VCaP (cell line): ENCODE measurements around the gene CHRM5.

Experiments
- H3K27ac ChIP-seq: fragments of 450-650 bp; 2 replicates; pipeline ENCODE4 v1.5.1; 2017
- TF ChIP-seq, protein P1 (sequence below): fragments of 450-650 bp; conservative IDR thresholded peaks from 2 replicates; pipeline ENCODE4 v1.5.1; 2017; ENCODE audit warnings: mild to moderate bottlenecking, moderate library complexity

The CHRM5 gene

DNA sequence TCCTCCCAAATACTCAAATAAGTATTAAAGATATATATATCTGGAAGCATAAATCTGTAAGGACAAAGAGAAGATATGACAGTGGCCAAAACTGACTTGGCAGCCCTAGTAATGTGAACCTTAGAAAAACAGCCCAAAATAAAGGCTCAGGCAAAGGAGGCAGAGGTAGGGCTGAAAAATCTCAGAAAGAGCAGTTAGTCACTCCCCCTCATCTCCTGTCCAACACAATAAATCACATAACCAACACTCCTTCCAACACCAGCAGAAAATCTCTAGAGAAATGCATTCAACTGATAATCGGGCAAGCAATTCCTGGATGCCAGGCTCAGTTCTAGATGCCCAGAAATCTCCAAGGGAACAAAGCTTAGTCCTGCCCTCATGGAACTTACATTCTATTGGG lies 22.1 kb upstream of the CHRM5 start:
- no peak overlapping the region for H3K27ac ChIP-seq
- TF ChIP-seq, protein P1, sequence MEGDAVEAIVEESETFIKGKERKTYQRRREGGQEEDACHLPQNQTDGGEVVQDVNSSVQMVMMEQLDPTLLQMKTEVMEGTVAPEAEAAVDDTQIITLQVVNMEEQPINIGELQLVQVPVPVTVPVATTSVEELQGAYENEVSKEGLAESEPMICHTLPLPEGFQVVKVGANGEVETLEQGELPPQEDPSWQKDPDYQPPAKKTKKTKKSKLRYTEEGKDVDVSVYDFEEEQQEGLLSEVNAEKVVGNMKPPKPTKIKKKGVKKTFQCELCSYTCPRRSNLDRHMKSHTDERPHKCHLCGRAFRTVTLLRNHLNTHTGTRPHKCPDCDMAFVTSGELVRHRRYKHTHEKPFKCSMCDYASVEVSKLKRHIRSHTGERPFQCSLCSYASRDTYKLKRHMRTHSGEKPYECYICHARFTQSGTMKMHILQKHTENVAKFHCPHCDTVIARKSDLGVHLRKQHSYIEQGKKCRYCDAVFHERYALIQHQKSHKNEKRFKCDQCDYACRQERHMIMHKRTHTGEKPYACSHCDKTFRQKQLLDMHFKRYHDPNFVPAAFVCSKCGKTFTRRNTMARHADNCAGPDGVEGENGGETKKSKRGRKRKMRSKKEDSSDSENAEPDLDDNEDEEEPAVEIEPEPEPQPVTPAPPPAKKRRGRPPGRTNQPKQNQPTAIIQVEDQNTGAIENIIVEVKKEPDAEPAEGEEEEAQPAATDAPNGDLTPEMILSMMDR = no peak

DNA sequence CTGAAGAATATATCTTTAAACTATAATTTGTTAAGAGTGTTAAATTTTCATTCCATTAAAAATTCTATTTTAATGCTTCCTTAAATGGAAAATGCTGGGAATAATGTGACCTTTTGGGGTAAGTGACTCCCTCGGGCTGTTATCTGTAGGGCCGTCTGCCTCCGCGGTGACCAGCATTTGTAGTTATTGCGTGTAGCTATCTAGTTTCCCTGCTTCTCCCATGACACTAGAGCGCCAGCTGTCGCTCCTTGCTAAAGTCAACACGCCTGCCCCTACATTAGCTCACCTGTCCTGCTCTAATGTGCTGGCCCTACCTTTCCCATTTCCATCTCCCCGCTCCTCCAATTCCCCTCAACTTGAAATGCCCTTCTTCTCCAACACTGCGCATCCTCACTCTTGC lies 12.4 kb upstream of the CHRM5 start:
- H3K27ac ChIP-seq = no peak overlapping the region
- TF ChIP-seq, protein P1 = no peak

DNA sequence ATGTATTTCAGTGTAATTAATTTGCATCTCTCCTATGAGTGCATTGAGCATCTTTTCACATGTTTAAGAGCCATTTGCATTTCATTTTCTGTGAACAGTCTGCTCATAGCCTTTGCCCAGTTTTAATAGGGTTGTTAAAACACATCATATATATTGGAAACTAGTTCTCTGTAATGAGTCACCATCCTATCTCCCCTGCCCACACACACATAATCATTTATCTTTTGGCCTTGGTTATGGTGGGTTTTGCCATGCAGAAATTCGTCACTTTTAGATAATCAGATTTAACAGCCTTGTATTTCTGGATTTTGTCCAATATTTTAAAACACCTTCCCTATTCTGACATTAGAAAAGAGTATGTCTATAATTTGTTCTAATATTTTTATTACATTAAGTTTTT lies 11.9 kb upstream of the CHRM5 start:
- TF ChIP-seq, protein P1 = no peak
- H3K27ac ChIP-seq = no peak overlapping the region

DNA sequence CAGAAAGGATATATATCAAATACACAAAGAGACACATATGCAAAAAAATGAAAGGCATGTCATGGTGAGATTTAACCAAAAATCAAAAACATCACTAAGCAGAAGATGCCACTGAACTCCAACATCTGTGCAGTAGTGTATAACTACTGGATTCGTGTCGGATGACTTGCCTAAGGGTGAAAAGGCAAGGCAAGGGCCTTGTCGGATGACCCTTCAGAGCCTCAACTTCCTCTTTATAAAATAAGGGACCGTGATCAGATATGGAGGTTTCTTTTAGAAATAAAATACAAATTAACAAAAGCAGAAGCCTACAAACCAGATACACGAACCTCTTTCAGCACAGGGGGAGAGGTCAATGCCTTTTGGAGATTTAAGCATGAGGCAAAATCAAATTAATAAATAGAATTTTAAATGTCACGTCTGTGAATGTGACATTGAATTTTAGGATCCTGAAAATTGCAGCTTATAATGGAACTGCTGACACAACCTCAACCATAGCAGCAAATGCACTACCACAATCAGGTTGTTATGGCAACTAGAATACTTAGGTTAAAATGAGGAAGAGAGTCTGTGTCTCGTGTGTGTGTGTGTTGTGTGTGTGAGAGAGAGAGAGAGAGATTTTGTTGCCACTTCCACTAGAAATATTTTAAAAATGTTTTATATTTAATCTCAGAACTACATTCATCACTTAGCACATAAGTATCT lies 8.3 kb upstream of the CHRM5 start:
- TF ChIP-seq, protein P1 = no peak
- no peak overlapping the region for H3K27ac ChIP-seq

DNA sequence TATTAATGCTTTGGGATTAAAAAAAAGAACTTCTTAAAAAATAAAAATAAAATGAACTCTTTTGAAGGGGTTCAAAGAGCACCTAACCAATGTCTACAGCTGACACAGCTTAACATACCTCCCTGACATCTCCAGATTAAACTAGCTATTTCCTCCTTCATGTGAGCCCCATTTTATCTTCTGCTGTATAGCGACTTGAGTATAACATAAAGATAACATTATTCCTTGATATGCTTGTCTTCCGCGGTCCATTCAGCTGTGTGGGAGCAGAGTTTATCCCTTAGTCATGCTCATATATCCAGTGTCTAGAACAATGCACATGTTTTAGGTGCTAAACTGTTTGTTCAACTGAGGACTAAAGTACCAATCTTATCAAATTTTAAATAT lies 7.8 kb upstream of the CHRM5 start:
- TF ChIP-seq, protein P1 = no peak
- H3K27ac ChIP-seq = no peak overlapping the region

DNA sequence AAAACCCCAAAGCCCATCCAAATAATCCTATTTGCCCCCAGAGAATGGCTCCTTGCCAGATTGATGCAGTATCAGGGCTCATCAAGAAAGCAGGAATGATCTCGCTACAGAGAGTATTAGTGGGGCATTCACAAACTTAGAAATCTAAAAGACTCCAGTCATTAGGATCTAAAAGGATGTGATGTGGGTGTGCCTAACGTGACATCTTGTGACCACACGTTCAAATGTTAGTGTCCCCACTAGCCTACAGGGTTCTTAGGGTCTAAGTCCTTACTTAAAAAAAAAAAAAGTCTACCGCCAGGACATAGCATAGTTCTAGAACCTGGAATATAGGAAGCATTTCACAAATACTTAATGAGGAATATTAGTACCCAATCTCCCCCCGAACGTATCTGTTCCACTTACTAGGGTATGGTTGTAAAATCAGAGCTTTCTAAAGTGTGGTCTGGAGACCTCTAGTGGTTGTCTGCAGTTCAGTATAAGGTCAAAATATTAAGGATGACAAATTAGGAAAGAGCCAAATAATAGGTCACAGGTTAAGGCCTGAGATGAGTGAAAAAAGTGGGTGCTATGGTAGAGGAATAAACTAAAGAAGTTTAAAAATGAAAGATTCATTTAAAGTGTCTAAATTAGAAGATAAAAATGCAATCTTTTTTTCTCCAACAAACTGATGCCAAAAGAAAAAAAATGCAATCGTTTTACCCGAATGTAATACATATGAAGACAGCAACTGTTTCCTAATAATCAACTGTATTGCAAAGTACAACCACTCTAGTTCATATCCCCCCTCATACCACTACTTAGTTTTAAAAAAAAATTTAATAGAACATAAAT lies 4.2 kb upstream of the CHRM5 start:
- TF ChIP-seq, protein P1 = peak; percentile 84
- no peak overlapping the region for H3K27ac ChIP-seq

DNA sequence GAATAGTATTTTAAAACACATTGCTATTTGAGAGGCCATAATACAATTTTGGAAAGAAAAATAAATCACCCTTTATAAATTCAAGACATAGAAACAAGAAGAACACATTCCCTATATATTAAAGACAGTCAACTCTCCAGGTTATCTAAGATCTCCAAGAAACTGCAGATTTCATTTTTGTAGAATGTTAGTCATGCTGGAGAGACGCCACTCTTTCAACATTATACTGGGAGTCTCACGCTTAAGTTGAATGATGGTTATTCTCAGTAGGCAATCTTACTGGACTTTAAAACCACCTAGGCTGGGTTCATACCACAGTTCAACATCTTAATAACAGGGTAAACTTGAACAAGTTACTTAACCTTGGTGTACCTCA lies 3.6 kb upstream of the CHRM5 start:
- H3K27ac ChIP-seq = no peak overlapping the region
- TF ChIP-seq, protein P1 = no peak
